Measurements from ENCODE around the gene ZNF367.

DNA sequence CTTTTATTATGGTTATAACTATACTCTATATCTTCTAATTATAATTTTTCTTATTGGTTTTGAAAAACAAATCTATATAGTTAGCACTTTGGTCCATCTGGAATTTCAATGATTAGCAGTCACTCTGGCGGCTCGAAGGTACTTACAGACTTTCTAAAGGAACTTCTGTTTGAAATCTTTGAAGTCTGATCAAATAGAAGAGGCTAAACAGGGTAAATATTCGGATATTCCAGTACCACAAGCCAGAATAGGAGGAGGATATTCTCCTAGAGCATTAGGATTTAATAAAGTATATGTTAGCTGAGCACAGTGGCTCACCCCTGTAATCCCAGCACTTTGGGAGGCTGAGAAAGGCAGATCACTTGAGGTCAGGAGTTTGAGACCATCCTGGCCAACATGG is 77.5 kb downstream of the ZNF367 start:
- TF ChIP-seq GATA3 (IDR thresholded peaks at IDR 0.05; ENCODE audit: low read depth, low read length) (no peak), GATA2 (IDR thresholded peaks at IDR 0.05; ENCODE audit: low read depth, low read length) (no peak)
